ENCODE results near the gene NAE1.

The NAE1 gene

DNA sequence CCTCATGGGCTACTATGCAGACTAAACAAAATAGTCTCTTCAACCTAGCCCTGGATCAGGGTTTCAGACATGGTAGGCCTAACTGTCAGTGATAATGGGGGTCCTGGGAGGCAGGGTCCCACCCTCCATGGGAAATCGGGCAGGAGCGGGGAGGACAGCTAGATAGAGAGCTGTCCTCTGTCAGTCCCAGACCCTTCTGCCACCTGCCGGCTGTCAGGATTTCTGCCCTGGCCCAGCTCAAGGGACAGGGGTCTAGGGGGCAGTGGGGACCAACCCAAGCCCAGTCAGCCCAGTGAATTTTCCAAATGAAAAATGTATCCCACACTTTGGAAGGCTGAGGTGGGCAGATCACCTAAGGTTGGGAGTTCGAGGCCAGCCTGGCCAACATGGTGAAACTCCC, 18.8 kb upstream of the NAE1 start:
- no peak for DNase-seq

- DNase-seq, result no peak
Observed at GRCh38 chr16:66849021-66849420, 18.2 kb upstream of the NAE1 start.

- no peak for DNase-seq
Observed at GRCh38 chr16:66848172-66848571, 17.4 kb upstream of the NAE1 start.

GRCh38 chr16:66847533-66848067, 16.8 kb upstream of the NAE1 start:
- no peak for DNase-seq

DNA sequence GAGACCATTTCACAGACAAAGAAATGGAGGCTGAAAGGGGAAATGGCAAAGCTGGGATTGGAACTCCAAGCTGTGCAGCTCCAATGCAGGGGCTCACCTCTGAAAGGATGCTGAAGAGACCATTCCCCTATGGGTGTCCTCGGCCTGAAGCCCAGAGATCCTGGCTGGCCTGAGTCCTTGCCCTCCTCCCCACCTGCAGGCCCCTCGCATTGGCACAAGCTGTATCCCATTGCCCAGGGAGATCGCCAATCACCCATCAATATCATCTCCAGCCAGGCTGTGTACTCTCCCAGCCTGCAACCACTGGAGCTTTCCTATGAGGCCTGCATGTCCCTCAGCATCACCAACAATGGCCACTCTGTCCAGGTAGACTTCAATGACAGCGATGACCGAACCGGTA, 16.1 kb upstream of the NAE1 start:
- no peak for DNase-seq

DNA sequence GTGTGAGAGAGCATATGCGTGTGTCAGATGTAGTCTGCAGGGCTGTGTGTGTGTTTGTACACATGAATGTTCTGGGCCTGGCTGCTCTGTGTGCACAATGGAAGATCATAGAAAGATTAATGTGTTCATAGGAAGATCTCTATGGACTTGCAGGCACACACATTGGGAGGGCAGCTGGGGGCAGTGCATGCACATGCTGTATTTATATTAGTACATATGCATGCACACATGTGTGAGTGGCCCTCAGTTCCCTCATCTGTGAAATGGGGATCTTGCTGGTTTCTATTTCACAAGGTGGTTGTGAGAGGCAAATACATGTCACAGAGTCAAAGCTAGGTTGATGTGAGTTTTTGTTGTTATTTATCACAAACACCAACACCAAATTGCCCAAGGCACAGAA, 15.5 kb upstream of the NAE1 start:
- DNase-seq, result no peak

DNA sequence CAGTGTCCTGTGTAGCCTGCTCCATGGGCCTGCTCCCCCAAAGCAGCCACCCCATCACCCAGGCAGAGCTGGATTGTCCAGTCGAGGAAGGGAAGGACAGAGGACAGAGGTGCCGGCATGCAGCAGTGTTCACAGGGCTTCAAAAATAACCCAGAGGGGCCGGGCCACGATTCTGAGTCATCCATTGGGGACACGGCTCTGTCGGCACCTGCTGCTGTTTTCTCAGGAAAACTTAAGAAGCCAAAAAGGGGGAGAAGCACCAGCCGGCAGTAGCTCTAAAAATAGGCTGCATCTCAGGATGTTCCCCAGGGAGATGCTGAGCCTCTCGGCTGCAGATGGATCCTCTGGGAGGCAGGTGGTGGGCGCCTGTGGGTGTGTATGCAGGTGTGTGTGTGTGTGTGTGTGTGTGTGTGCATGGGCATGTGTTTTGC, 15.0 kb upstream of the NAE1 start:
- no peak for DNase-seq

DNA sequence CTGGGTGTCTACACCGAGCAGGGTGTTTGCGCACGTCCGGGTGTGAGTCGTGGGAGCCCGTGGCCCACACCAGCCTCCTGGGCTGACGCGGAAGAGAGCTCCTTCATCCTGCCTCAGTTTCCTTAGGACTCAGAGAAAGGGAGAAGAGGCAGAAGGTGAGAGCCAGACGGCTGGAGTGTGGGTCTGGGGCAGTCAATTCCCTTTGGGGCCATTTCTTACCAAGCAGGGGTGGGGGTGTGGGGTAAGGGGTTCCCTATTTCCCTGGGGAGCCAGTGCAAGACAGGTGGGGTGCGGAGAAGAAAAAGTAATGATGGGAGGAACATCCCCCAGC, 14.3 kb upstream of the NAE1 start:
- DNase-seq, result no peak

GRCh38 chr16:66844342-66845079, 13.7 kb upstream of the NAE1 start, which contains the start of gene CA7:
Gene CA7 (plus strand): TSS chr16:66844414. CDS start chr16:66844488, 74 bp downstream.
- no peak for DNase-seq

DNA sequence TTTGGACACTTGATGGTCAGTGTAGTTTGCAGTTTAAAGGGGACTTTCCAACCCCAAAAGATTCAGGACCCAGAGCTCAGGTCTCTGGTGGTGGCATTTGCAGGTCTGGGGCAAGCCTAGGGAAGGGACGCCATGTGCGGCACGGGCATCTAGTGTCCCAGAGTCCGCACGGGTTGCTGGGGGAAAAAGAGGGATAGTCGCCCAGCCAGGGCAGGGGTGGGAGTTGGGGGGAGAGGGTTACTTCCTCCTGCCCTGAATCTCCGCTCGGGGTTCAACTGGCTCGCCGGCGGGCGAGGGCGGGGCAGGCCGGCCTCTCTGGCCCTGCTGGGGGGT, 13.2 kb upstream of the NAE1 start:
- DNase-seq, result no peak

DNA sequence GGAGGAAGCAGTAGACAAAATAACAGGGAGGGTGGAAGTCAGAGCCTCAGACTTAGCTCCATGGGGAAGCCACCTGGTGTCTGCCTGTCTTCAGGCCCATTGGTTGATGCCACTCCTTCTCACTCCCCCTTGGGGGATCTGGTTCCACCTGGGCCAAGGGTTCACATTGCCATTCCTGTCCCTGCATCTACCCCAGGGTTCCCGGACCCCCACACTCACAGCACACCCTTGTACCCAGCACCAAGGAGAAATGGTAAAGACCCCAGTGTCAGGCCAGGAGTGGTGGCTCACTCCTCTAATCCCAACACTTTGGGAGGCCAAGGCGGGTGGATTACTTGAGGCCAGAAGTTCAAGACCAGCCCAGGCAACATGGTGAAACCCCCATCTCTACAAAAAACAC, 12.4 kb upstream of the NAE1 start:
- no peak for DNase-seq

DNA sequence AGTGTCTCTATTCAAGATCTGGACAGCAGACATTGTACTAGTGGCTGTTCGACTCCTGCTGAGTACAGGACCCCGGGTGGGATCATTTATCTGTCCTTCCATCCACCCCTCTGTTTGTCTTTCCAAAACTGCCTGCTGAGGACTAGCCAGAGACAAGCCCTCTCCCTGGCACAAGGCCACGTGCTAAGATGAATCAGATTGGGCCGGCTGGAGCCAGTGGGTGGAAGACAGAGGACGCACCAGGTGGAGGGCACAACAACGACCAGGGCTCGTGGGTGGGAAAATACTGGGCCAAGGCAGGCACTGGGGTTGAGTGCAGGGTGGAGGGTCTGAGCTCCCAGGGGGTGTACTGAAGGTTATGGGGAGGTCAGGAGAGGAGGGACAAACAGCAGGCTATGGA, 12.0 kb upstream of the NAE1 start:
- DNase-seq, result no peak

DNA sequence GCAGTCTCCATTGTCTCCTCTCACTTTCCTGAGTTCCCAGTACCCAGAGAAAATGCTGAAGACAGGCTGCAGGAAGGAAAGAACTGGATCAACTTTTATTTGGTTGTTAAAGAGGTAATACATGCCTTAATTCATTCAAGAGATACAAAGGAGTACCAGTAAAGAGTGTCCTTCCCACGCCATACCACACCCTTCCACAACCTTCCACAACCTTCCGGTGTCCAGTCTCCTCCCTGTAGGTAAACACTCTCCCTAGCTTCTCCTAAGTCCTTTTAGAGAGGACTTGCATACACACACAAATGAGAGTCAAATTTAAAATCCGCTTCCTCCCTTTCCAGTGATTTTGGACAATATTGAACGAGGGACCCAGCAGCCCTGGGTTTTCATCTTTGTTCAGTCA, 10.6 kb upstream of the NAE1 start:
- no peak for DNase-seq

GRCh38 chr16:66840883-66841282, 10.1 kb upstream of the NAE1 start:
- DNase-seq, result no peak

GRCh38 chr16:66834746-66835145, 4.0 kb upstream of the NAE1 start:
- DNase-seq, result no peak

GRCh38 chr16:66832661-66833305, 2.0 kb upstream of the NAE1 start:
- DNase-seq, result no peak

- DNase-seq, result no peak
Observed at GRCh38 chr16:66832190-66832589, 1.4 kb upstream of the NAE1 start.

GRCh38 chr16:66824006-66824405, 6.8 kb downstream of the NAE1 start:
- DNase-seq, result no peak

GRCh38 chr16:66814734-66815133, 16.0 kb downstream of the NAE1 start:
- DNase-seq, result no peak

- no peak for DNase-seq
Observed at GRCh38 chr16:66811043-66811442, 19.7 kb downstream of the NAE1 start.

DNA sequence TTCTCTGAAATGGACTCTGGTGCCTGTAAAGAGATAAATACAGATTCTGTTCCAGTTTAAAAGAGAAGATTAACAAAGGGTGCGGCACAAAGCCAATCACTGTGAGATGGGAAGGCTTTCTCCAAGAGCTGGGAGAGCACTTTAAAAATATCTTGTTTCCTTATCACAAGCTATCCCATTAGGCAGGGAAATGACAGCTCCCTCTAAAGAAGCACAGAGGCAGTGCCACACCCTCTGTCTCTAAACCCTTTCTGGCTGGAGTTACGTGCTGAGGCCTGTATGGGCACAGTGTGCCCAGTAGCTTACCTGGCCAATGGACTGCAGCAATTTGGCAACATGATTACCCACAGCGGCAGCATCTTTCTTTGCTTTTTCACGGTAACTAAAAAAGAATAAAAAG, 20.4 kb downstream of the NAE1 start:
- DNase-seq, result no peak

- DNase-seq, result no peak
Observed at GRCh38 chr16:66809765-66810164, 21.0 kb downstream of the NAE1 start.

GRCh38 chr16:66802159-66802558, 28.6 kb downstream of the NAE1 start:
- no peak for DNase-seq

GRCh38 chr16:66801320-66802105, 29.3 kb downstream of the NAE1 start, which contains the start of gene TERB1:
Gene TERB1 (minus strand): TSS chr16:66801584. CDS start chr16:66796798, 4,786 bp downstream.
- no peak for DNase-seq
